ENCODE data around the gene TM9SF4.
"Not testable (repeated sequence)": the region's sequence is repeated elsewhere in the genome, so short reads cannot be mapped to it uniquely, and the experiment has no call there.

The TM9SF4 gene

DNA sequence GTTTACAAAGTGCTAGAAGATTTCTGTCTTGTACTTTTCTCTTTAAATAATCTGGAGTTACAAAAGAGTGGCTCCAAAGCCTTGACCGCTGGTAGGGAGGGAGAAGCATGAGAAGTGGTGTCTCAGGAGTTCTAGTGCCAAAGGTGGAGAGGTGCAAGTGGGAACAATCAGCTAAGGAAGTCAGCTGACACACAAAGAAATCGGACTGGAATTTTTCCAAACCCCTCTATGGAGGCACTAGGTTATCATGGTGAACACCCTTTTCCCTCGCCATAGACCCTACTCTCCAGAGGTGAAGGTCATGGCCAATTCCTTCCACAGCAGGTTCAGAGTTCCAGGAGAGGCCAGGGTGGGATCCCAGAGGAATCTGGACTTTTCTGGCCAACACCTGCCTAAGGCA is 83.2 kb downstream of the TM9SF4 start:
- DNase-seq: no peak

- not testable (repeated sequence) for DNase-seq
These were observed 83.8 kb downstream of the TM9SF4 start for GRCh38 chr20:32193336-32193735.

DNA sequence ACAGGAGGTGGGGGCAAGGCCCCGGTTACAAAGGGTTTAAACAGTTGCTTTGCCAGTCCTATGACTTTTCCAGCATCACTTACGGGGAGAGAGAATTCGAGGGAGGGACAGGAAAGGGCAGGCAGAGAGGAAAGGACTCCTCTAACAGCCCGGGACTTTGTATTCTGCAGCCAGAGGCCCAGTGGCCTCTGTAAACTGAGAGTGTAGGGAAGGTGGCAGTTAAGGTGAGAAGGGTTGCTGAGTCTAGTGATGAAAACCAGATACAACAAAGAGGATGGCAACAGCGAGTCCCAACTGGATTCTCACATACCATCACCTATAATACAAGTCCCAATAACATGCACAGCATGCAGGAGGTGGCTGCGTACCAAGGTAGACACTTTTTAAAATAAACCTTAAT is 84.5 kb downstream of the TM9SF4 start:
- DNase-seq: no peak

GRCh38 chr20:32195581-32195980 is 86.1 kb downstream of the TM9SF4 start:
- no peak for DNase-seq

- not testable (repeated sequence) for DNase-seq
These were observed 87.1 kb downstream of the TM9SF4 start for GRCh38 chr20:32196613-32197012.

- not testable (repeated sequence) for DNase-seq
These were observed 87.6 kb downstream of the TM9SF4 start for GRCh38 chr20:32197136-32197535.

DNA sequence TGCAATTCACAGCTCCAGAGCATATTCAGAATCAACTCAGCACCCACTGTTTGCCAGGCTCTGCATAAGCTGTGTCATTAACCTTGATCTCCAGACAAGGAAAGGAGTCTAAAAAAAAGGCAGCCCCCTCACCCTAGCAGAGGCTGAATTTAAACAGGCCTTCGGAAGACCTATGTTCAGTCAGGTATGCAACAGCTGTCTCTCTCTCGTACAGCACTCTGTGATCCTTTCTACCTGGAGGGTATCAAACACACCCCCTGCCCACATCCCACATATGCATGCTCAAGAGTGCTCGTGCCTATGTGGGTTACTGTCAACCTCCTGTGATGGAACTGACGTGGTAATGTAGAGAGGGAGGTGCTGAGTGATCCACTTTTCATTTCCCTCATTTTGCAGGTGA is 89.5 kb downstream of the TM9SF4 start:
- DNase-seq: no peak

GRCh38 chr20:32201296-32201976 is 91.9 kb downstream of the TM9SF4 start:
- DNase-seq: no peak

DNA sequence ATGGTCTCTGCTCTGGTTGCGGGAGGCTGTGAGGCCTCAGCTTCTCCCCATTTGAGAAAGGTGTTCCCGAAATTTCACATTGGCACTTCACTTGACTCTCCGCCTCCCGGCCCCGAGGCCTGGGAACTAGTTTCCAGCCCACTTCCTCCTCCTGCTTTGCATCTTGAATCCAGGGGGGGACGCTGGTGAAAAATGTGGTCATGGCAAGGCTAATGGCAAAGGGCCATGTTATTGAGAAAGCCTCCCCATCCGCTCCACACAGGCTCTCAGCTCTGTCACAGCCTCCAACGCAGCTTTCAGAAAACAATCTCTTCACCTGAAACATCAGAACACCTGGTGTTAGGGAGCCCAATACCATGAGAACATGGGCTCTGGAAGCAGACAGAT is 92.5 kb downstream of the TM9SF4 start:
- DNase-seq: no peak

DNA sequence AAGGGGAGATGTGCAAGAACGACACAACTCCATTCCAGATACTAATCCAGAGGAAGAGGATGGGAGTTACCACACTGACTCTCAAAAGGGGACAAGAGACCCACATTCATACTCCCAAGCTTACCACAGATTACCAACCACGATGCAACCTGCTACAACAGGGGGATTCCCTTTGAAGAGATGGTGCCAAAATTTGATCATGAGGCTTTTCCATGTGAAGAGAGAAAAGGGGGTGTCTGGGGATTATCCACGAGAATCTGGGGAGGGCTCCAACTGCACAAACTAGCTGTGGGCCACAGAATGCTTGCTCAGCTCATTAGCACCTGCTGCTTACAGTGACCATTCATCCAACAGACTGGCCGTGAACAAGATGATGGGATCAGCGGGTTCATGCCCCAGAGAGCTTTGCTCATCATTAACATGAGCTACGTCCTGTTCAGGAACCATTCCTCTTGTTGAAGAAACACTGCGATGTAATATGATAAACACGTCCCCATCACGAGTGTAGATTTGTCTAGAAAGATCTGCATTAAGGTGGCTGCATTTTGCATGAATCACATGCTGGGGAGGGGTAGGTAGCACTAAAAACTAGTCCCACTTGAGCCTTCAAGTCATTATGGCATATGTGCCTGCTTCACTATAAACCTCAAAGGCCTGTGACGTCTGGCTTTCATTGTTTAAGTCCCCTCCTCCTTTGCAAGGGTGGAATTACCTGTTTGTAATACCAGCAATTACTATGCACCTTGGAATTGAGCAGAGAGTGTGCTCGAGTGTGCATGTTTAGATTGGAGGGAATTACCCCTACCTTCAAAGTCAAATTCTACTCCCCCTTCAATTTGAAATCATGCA is 94.1 kb downstream of the TM9SF4 start:
- DNase-seq: peak; percentile 47 to 53

DNA sequence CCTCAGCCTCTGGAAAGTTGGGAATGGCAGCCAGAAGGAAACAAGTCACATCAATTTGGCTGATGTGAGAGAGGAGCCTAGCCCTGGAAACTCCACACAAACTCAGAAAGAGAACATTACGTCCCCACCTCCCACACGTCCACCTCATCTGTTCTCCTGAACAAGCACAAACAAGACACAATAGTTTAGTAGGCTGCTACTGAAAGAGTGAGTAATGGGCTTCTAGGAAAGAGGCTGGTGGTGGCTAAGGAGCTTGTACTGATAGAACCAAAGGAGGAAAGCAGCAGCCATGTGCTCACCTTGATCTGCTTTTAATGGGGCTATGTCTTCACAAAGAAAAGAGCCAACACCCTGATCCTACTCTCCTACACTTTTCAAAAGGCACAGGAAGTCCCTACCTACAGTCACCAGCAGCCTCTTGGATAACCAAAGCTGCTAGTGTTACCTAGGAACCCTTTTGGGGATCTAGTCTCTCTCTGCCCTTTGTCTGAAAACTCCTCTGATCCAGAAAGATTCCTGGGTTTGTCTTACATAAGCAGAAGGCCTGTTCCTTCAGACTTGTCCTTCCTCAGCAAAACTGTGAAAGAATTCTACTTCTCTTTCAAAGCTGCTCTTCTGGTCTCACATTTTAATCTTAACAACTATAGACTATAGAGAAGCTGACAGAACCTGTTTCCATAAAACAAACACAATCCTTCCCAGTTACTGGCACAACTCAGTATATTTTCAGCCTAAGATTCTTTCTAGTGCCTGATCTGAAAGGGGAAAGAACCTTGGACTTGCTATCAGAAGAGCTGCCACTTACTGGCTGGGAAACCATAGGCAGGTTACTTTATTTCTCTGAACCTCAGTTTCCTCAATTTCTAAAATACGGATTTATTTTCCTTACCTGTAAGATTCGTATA is 94.9 kb downstream of the TM9SF4 start:
- DNase-seq: peak; percentile 85 to 86

GRCh38 chr20:32205110-32205842 is 95.8 kb downstream of the TM9SF4 start:
- DNase-seq: no peak

GRCh38 chr20:32205843-32206759 is 96.6 kb downstream of the TM9SF4 start:
- peak; percentile 53 to 56 for DNase-seq

DNA sequence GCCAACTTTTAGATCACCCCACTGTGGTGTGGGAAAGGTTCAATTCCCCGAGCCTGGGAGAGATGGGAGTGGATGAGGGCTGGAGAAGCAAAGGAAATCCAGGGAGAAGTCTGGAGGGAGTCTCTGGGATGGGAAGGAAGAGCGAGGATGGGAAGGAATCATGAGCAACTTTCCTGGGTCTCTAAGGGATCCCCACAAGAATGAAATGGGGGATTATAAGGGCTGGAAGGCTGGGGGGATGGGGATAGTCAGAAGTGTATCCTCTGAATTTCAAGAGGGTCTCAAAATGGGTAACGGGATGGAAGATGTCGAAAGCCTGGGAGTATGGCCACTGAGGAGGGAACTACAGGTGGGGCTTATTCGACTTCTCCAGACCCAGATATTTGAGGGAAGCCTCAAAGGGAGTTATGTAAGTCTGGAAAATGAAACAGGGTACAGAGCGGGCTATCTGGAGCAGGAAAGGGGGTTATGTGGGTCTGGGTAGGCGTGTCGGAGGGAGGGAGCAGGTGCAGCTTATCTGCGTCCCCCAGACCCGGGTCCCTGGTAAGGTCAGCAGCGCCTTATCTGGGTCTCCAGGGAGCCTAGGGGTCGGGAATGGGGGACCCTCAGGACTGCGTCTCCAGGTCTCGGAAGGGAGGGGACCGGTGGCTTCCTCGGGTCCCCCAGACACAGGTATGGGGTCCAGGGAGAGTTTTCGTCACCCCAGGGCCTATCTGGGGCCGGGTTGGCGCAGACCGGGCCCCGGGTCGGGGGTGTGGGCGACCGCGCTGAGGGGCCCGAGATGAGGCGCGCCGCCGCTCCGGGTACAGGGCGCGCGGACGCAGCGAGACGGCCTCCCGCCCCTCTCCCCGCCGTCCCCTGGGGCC is 97.5 kb downstream of the TM9SF4 start:
- DNase-seq: peak in 1 of 2 experiments; percentile 65

GRCh38 chr20:32207626-32208498 is 98.3 kb downstream of the TM9SF4 start, which contains the start of the genes PLAGL2 and POFUT1:
TSS of gene PLAGL2 (minus strand) at chr20:32207743. CDS start at chr20:32202178, 5,565 bp downstream.
TSS of gene POFUT1 (plus strand) at chr20:32207880. CDS start at chr20:32207942, 62 bp downstream.
- peak; percentile 93 to 96 for DNase-seq

DNA sequence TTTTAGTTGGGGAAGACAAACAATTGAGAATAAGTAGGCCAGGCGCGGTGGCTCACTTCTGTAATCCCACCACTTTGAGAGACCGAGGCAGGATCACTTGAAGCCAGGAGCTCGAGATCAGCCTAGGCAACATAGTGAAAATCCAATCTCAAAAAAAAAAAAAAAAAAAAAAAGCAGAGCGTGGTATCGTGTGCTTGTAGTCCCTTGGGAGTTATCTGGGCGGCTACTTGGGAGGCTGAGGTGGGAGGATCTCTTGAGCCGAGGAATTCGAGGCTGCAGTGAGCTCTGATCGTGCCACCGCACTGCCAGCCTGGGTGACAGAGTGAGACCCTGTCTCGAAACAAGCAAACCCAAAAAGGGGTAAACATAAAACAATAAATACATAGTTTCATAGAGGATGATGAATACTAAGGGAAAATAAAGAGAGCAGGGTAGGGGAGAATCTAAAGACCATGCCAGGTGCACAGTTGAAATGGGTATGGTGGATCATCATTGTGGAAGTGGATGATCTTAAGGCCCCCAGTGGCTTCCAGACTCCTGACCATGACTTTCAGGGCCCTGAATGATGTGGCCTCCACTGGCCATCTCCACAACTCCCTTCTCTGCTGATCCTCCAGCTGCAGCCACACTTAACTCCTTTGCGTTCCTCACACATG is 99.1 kb downstream of the TM9SF4 start:
- DNase-seq: no peak

- no peak for DNase-seq
These were observed 100.5 kb downstream of the TM9SF4 start for GRCh38 chr20:32209850-32210605.

DNA sequence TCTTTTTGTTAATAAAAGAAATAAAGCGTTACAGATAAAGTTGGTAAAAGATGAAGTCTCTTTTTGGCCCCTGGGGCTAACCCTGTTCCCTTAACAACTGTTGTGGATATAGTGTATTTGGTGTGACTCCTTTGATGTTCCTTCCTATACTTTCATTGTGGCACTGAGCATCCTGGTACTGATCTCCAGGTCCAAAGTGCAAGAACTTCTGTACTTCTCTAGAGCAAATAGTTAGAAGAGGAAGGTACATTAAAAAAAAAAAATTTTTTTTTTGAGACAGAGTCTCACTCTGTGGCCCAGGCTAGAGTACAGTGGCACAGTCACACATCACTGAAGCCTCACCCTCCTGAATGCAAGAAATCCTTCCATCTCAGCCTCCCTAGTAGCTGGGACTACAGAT is 104.4 kb downstream of the TM9SF4 start:
- no peak for DNase-seq
